HFFc6 (cell line): ENCODE data around the gene TTLL3. TPM values are rescaled to one million over a fixed set of nuclear protein-coding genes. Genes with fewer than 3 reads are reported as not detected.
"Not testable (repeated sequence)": the region's sequence is repeated elsewhere in the genome, so short reads cannot be mapped to it uniquely, and the experiment has no call there.

Experiments
- DNase-seq: peaks from one replicate; pipeline ENCODE4 v3.0.0-alpha.2; 2018
- H3K27ac Mint-ChIP-seq: 2 replicates; pipeline ENCODE4 v1.8.0; 2020; ENCODE audit warnings: mild to moderate bottlenecking, mixed read lengths
- H3K27me3 Mint-ChIP-seq: 2 replicates; pipeline ENCODE4 v1.8.0; 2021; ENCODE audit warnings: mild to moderate bottlenecking, moderate library complexity, mixed read lengths; ENCODE audit not compliant: insufficient read depth
- H3K36me3 Mint-ChIP-seq: 2 replicates; pipeline ENCODE4 v1.8.0; 2021; ENCODE audit warnings: low read depth, mixed read lengths
- H3K4me1 Mint-ChIP-seq: 2 replicates; pipeline ENCODE4 v1.8.0; 2020; ENCODE audit warnings: low read depth, mixed read lengths
- H3K4me3 Mint-ChIP-seq: 2 replicates; pipeline ENCODE4 v1.8.0; 2020; ENCODE audit warnings: mild to moderate bottlenecking, moderate library complexity, mixed read lengths
- H3K9me3 Mint-ChIP-seq: 2 replicates; pipeline ENCODE4 v1.8.0; 2020; ENCODE audit warnings: mild to moderate bottlenecking, mixed read lengths
- total RNA-seq, 6 experiments: library from RNA; stranded (reverse); fragmentation: NEBNext Ultra II Directional; extraction: Animal tissue kit (Norgen Biotek cat#: 25700); gene quantifications; 2 replicates in 1 of 6; 3 replicates in 5 of 6; pipeline ENCODE4 v1.2.3, GENCODE V29; 2021
- TF ChIP-seq, protein P1 (sequence below): fragments of 200-600 bp; sonication (generic); IDR thresholded peaks from 2 replicates; pipeline ENCODE4 v1.5.0; 2021; ENCODE audit warnings: antibody characterized with exemption, mild to moderate bottlenecking

TTLL3 gene
- total RNA-seq, 6 experiments from 2014 or later: 14.1 to 20.5 (median 16.0) TPM

GRCh38 chr3:9852528-9852927 lies 42.5 kb downstream of the TTLL3 start:
- Mint-ChIP-seq H3K36me3 (no peaks in the 10 kb centered on the region), H3K27me3 (peaks cover 4% of the 10 kb centered on the region), H3K9me3 (no peaks in the 10 kb centered on the region), H3K4me1 (no peaks in the 10 kb centered on the region), H3K4me3 (no peak overlapping the region), H3K27ac (no peak overlapping the region)
- TF ChIP-seq, protein P1, sequence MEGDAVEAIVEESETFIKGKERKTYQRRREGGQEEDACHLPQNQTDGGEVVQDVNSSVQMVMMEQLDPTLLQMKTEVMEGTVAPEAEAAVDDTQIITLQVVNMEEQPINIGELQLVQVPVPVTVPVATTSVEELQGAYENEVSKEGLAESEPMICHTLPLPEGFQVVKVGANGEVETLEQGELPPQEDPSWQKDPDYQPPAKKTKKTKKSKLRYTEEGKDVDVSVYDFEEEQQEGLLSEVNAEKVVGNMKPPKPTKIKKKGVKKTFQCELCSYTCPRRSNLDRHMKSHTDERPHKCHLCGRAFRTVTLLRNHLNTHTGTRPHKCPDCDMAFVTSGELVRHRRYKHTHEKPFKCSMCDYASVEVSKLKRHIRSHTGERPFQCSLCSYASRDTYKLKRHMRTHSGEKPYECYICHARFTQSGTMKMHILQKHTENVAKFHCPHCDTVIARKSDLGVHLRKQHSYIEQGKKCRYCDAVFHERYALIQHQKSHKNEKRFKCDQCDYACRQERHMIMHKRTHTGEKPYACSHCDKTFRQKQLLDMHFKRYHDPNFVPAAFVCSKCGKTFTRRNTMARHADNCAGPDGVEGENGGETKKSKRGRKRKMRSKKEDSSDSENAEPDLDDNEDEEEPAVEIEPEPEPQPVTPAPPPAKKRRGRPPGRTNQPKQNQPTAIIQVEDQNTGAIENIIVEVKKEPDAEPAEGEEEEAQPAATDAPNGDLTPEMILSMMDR: no peak
- no peak for DNase-seq

- not testable (repeated sequence) for H3K4me3 Mint-ChIP-seq
Observed at GRCh38 chr3:9854291-9854940, 44.4 kb downstream of the TTLL3 start.

DNA sequence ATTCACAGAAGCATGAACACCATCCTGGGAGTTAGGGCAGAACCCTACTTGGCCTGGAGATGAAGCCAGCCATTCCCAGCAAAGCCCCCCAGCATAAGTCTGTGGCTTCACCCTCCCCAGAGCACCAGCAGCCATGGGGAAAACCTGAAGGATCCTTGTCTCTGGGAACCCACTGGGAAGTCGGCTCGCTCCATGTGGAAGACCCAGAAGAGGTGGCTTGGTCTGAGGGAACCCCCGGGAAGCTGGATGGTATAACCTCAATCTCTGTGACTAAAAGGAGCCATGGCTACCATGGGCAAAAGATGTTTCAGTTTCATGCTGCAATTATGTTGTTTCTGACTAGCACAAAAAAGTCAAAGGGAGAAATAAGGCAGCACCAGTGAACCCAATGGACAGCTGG lies 45.5 kb downstream of the TTLL3 start:
- Mint-ChIP-seq H3K9me3 (no peaks in the 10 kb centered on the region), H3K36me3 (no peaks in the 10 kb centered on the region), H3K27ac (no peak overlapping the region), H3K27me3 (peaks cover 4% of the 10 kb centered on the region), H3K4me3 (no peak overlapping the region), H3K4me1 (no peaks in the 10 kb centered on the region)
- no peak for DNase-seq
- TF ChIP-seq, protein P1: no peak

More at GRCh38 chr3:9854291-9854940, 44.4 kb downstream of the TTLL3 start:
- not testable (repeated sequence) for H3K9me3 Mint-ChIP-seq, H3K27me3 Mint-ChIP-seq, H3K27ac Mint-ChIP-seq, DNase-seq, H3K4me1 Mint-ChIP-seq, H3K36me3 Mint-ChIP-seq

DNA sequence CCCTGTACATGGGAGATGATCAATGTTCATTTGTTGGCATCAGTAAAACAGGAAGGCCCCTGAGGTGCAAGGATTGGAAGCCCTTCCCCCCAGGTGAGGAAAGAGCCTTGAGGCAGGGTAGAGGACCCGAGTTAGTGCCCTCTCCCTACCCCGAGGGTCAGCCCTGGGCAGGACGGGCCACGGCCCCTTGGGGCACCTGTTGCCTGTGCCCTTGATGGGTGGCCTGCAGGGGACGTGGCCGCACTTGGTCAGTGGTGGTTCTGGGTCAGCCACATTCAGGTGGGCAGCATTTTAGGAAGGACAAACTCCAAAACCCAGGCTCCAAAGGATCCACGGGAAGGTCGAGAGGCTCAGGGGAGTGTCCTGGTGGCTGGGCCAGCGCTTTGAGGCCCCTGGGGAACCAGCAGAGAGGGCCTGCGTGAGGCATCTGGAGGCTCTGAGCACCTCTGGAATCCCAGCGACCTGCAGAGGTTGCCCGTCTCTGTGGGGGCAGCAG lies 49.5 kb downstream of the TTLL3 start:
- no peak for DNase-seq
- Mint-ChIP-seq H3K9me3 (no peaks in the 10 kb centered on the region), H3K4me1 (peaks cover 5% of the 10 kb centered on the region), H3K27me3 (peaks cover 3% of the 10 kb centered on the region; the same call in 1 of the 2 replicates), H3K36me3 (no peaks in the 10 kb centered on the region), H3K27ac (no peak overlapping the region), H3K4me3 (no peak overlapping the region)
- TF ChIP-seq, protein P1: no peak

- TF ChIP-seq, protein P1: no peak
- Mint-ChIP-seq H3K36me3 (no peaks in the 10 kb centered on the region), H3K4me3 (no peak overlapping the region), H3K27ac (no peak overlapping the region), H3K27me3 (peaks cover 3% of the 10 kb centered on the region; the same call in 1 of the 2 replicates), H3K4me1 (peaks cover 6% of the 10 kb centered on the region), H3K9me3 (no peaks in the 10 kb centered on the region)
- no peak for DNase-seq
Observed at GRCh38 chr3:9861201-9861600, 51.1 kb downstream of the TTLL3 start.

GRCh38 chr3:9861626-9862130 lies 51.6 kb downstream of the TTLL3 start:
- no peak overlapping the region for H3K27ac Mint-ChIP-seq
- H3K4me3 Mint-ChIP-seq: no peak overlapping the region
- TF ChIP-seq, protein P1: no peak

More at GRCh38 chr3:9861626-9862130, 51.6 kb downstream of the TTLL3 start:
- Mint-ChIP-seq H3K36me3 (no peaks in the 10 kb centered on the region), H3K9me3 (no peaks in the 10 kb centered on the region), H3K27me3 (peaks cover 2% of the 10 kb centered on the region; the same call in 1 of the 2 replicates), H3K4me1 (peaks cover 6% of the 10 kb centered on the region)
- no peak for DNase-seq
